Measurements from ENCODE around the gene RNF187. TPM values are rescaled to one million over a fixed set of nuclear protein-coding genes. Genes with fewer than 3 reads are reported as not detected.

Gene RNF187
- total and polyA plus RNA-seq, 2 of the 4 experiments (the other 2 are of a cell fraction), result 14.0 to 55.4 TPM

GRCh38 chr1:228450200-228450599 lies 37.0 kb upstream of the RNF187 start:
- Histone ChIP-seq H4K5ac (ENCODE audit: low read depth, low read length) (no peak overlapping the region), H4K8ac (ENCODE audit: low read depth in 2 of 2, low read length in 2 of 2) (no peak overlapping the region), H3K9me3 (ENCODE audit: control insufficient read depth, insufficient read depth, low read length) (no peaks in the 10 kb centered on the region), H3K27ac (ENCODE audit: insufficient read depth, low read length) (no peak overlapping the region), H3K56ac (ENCODE audit: extremely low read depth, insufficient read depth, low read length) (no peak overlapping the region), H3K18ac (ENCODE audit: low read depth, low read length) (no peak overlapping the region), H2BK15ac (ENCODE audit: low read depth, low read length) (no peak overlapping the region), H2AK5ac (ENCODE audit: low read depth, low read length) (no peak overlapping the region), H2BK20ac (ENCODE audit: low read depth, low read length) (no peak overlapping the region), H2AFZ (replicated peaks; ENCODE audit: low read length, poor library complexity) (no peak overlapping the region), H3K9ac (ENCODE audit: low read depth, low read length) (no peak overlapping the region), H3K27me3 (ENCODE audit: control insufficient read depth, insufficient read depth, low read length) (peaks cover 21% of the 10 kb centered on the region), H3K36me3 (ENCODE audit: control insufficient read depth, insufficient read depth, low read length) (no peaks in the 10 kb centered on the region), H3K4me2 (ENCODE audit: low read depth, low read length) (no peak overlapping the region), H3K23ac (ENCODE audit: low read depth, low read length) (no peak overlapping the region), H2BK120ac (ENCODE audit: low read depth, low read length) (no peak overlapping the region), H4K91ac (ENCODE audit: insufficient read depth, low read depth, low read length) (no peak overlapping the region), H4K20me1 (ENCODE audit: insufficient read depth, low read length) (no peaks in the 10 kb centered on the region), H3K4me3 (ENCODE audit: insufficient read depth, low read depth, low read length) (no peak overlapping the region), H3K4me1 (ENCODE audit: control insufficient read depth, insufficient read depth, low read length) (no peaks in the 10 kb centered on the region), H3K79me1 (ENCODE audit: low read depth in 1 of 2, low read length in 2 of 2) (peaks cover under 1 to 5% of the 10 kb centered on the region in 2 experiments; a peak in 2 of 4 replicates), H3K9me1 (ENCODE audit: insufficient read depth, low read length) (no peaks in the 10 kb centered on the region), H3K4ac (ENCODE audit: low read depth, low read length) (no peak overlapping the region), H2BK5ac (ENCODE audit: low read depth, low read length, poor library complexity, severe bottlenecking) (no peak overlapping the region), H3K14ac (replicated peaks; ENCODE audit: low read depth, low read length) (no peak overlapping the region), H2AK9ac (replicated peaks; ENCODE audit: low read depth, low read length, poor library complexity) (no peak overlapping the region)
- DNase-seq, result no peak
- ChIA-PET CTCF (no interaction called here), POLR2A (ENCODE audit: unreplicated experiment) (no interaction called here)
- dilution Hi-C loops (cut with HindIII; ENCODE audit: low sequenced_read_pairs, unreplicated experiment), result no loop called here
- in situ Hi-C loops (cut with MboI; ENCODE audit: low sequenced_read_pairs), result no loop called here
- TF ChIP-seq FOS (IDR thresholded peaks at IDR 0.05; ENCODE audit: low read depth, low read length), result no peak
- TF ChIP-seq SMC3 (IDR thresholded peaks at IDR 0.05; ENCODE audit: low read depth, low read length), result no peak
- TF ChIP-seq MXI1 (IDR thresholded peaks at IDR 0.05; ENCODE audit: borderline replicate concordance, low read depth, low read length), result no peak
- TF ChIP-seq BHLHE40 (IDR thresholded peaks at IDR 0.05; ENCODE audit: low read depth, low read length), result no peak
- no peak for TF ChIP-seq MAFK (IDR thresholded peaks at IDR 0.05; ENCODE audit: low read depth, low read length)
- TF ChIP-seq RAD21 (IDR thresholded peaks at IDR 0.05; ENCODE audit: low read length), result no peak
- TF ChIP-seq MAZ (IDR thresholded peaks at IDR 0.05; ENCODE audit: borderline replicate concordance, low read depth, low read length), result no peak
- no peak for TF ChIP-seq POLR2A (IDR thresholded peaks at IDR 0.05; ENCODE audit: low read depth, low read length)
- TF ChIP-seq RFX5 (IDR thresholded peaks at IDR 0.05; ENCODE audit: low read depth, low read length), result no peak
- TF ChIP-seq RCOR1 (IDR thresholded peaks at IDR 0.05; ENCODE audit: insufficient replicate concordance, low read length), result no peak
- no peak for TF ChIP-seq NFE2L2 (IDR thresholded peaks at IDR 0.05; ENCODE audit: low read depth, low read length)
- no peak for TF ChIP-seq ELK1 (IDR thresholded peaks at IDR 0.05; ENCODE audit: borderline replicate concordance, low read depth, low read length)
- no TSS peak for BruUV-seq (replicated peaks)
- 100% methylated on average over 2 of the region's 11 CpGs; no CpG with 5 or more reads in 1 of the 2 experiments for WGBS, 2 experiments (ENCODE audit: extremely low coverage in 2 of 2, insufficient read length in 1 of 2)
- intact Hi-C loops (cut with micrococcal nuclease), result no loop called here
- no peak for ATAC-seq (ENCODE audit: low read depth)
